HCT116 (cell line): ENCODE data around the gene MSMP. TPM values are rescaled to one million over a fixed set of nuclear protein-coding genes. Genes with fewer than 3 reads are reported as not detected.

Experiments
- ATAC-seq: fragments of 200-7000 bp; cut with Tn5 transposase; 2 replicates; pipeline ENCODE4 v1.9.1; 2020; ENCODE audit warnings: mild to moderate bottlenecking, moderate library complexity
- BruUV-seq: library from RNA; stranded (reverse); fragments of 400-500 nt; replicated peaks from 2 replicates; lab custom pipeline; 2021; lab: Mats Ljungman, UMichigan
- CTCF ChIA-PET: fragments of 300-600 bp; sonication (Branson Sonifier 250); formaldehyde crosslinking; loops from one replicate; lab custom pipeline; 2021; ENCODE audit warnings: antibody characterized with exemption; lab: Charles Lee
- POLR2A ChIA-PET: fragments of 300-600, 350-600 bp; sonication (Branson Sonifier 250); formaldehyde crosslinking; loops from one replicate; lab custom pipeline; 2021; ENCODE audit warnings: antibody characterized with exemption; lab: Charles Lee
- RAD21 ChIA-PET, 2 experiments: fragments of 300-600 bp; sonication (Branson Sonifier 250); formaldehyde crosslinking; loops; one replicate each; lab custom pipeline; 2023; ENCODE audit warnings: low total read pairs in 2 of 2; ENCODE audit not compliant: uncharacterized antibody in 2 of 2, unreplicated experiment in 2 of 2, low non-redundant PET in 1 of 2; lab: Charles Lee
- DNase-seq: peaks from one replicate; pipeline ENCODE4 v3.0.0-alpha.2; 2010; ENCODE audit warnings: low read depth, low spot score
- H2AFZ ChIP-seq: fragments of 200-600 bp; shearing (Covaris generic), sonication (generic); 2 replicates; pipeline ENCODE4 v1.6.1; 2017; ENCODE audit warnings: low read depth, mixed run types, mixed read lengths, antibody characterized with exemption, low read length; ENCODE audit not compliant: poor library complexity, severe bottlenecking
- H3K27ac ChIP-seq: 2 replicates; pipeline ENCODE4 v1.5.1; 2012; ENCODE audit warnings: low read depth, low read length
- H3K27me3 ChIP-seq: fragments of 200-600 bp; sonication (generic); 2 replicates; pipeline ENCODE4 v1.6.1; 2016; ENCODE audit warnings: mixed run types, low read length, mixed read lengths; ENCODE audit not compliant: insufficient read depth
- H3K36me3 ChIP-seq, 2 experiments: fragments of 200-500 bp in 1 of 2; fragments of 200-600 bp in 1 of 2; sonication (Bioruptor generic) in 1 of 2; sonication (generic) in 1 of 2; 2 replicates each; pipeline versions ENCODE4 v1.5.1 to v1.6.1; 2014 to 2016; ENCODE audit warnings: low read length in 2 of 2, inconsistent platforms in 1 of 2, mixed read lengths in 1 of 2, mixed run types in 1 of 2; ENCODE audit not compliant: insufficient read depth in 2 of 2, control insufficient read depth in 1 of 2
- H3K4me1 ChIP-seq, 2 experiments: fragments of 200-600 bp in 1 of 2; sonication (generic) in 1 of 2; 2 replicates each; pipeline versions ENCODE4 v1.5.1 to v1.6.1; 2012 to 2017; ENCODE audit warnings: low read length in 2 of 2, inconsistent platforms in 1 of 2, mild to moderate bottlenecking in 1 of 2, mixed read lengths in 1 of 2, mixed run types in 1 of 2, moderate library complexity in 1 of 2; ENCODE audit not compliant: insufficient read depth in 2 of 2, control insufficient read depth in 1 of 2
- H3K4me2 ChIP-seq: fragments of 200-600 bp; sonication (generic); 2 replicates; pipeline ENCODE4 v1.6.1; 2017; ENCODE audit warnings: mixed run types, low read length, mixed read lengths
- H3K4me3 ChIP-seq, 2 experiments: fragments of 200-600 bp in 1 of 2; sonication (generic) in 1 of 2; replicated peaks in 1 of 2; 2 replicates each; pipeline ENCODE4 v1.5.1; 2011 to 2016; ENCODE audit warnings: low read length in 2 of 2, control low read depth in 1 of 2, low read depth in 1 of 2, mild to moderate bottlenecking in 1 of 2, mixed read lengths in 1 of 2, mixed run types in 1 of 2
- H3K79me2 ChIP-seq: fragments of 200-600 bp; sonication (generic); 2 replicates; pipeline ENCODE4 v1.6.1; 2017; ENCODE audit warnings: mild to moderate bottlenecking, mixed run types, low read length, moderate library complexity, mixed read lengths; ENCODE audit not compliant: insufficient read depth
- H3K9ac ChIP-seq: fragments of 200-600 bp; sonication (generic); 2 replicates; pipeline ENCODE4 v1.6.1; 2016; ENCODE audit warnings: low read length, mixed read lengths
- H3K9me2 ChIP-seq: fragments of 200-600 bp; sonication (generic), shearing (Covaris generic); 2 replicates; pipeline ENCODE4 v1.6.1; 2017; ENCODE audit warnings: mixed run types, mild to moderate bottlenecking, moderate library complexity; ENCODE audit not compliant: insufficient read depth
- H3K9me3 ChIP-seq, 2 experiments: fragments of 200-500 bp in 1 of 2; fragments of 200-600 bp in 1 of 2; sonication (Bioruptor generic) in 1 of 2; sonication (generic) in 1 of 2; 2 replicates each; pipeline ENCODE4 v1.6.1; 2014 to 2017; ENCODE audit warnings: low read length in 2 of 2, mixed read lengths in 2 of 2, inconsistent platforms in 1 of 2, low read depth in 1 of 2, mild to moderate bottlenecking in 1 of 2, mixed run types in 1 of 2, moderate library complexity in 1 of 2; ENCODE audit not compliant: control insufficient read depth in 1 of 2, insufficient read depth in 1 of 2
- H4K20me1 ChIP-seq: fragments of 200-600 bp; sonication (generic), shearing (Covaris generic); 2 replicates; pipeline ENCODE4 v1.6.1; 2017; ENCODE audit warnings: mixed run types, mild to moderate bottlenecking, moderate library complexity; ENCODE audit not compliant: insufficient read depth
- FOSL1 ChIP-seq: IDR thresholded peaks from 2 replicates; pipeline ENCODE4 v1.6.1; 2012; ENCODE audit warnings: low read depth
- POLR2AphosphoS5 ChIP-seq: IDR thresholded peaks from 2 replicates; pipeline ENCODE4 v1.6.1; 2011; ENCODE audit warnings: mild to moderate bottlenecking, low read depth, low read length, moderate library complexity
- SIN3A ChIP-seq: IDR thresholded peaks from 2 replicates; pipeline ENCODE4 v1.6.1; 2012; ENCODE audit warnings: low read depth
- SP1 ChIP-seq: IDR thresholded peaks from 2 replicates; pipeline ENCODE4 v1.6.1; 2012; ENCODE audit warnings: low read depth
- SRF ChIP-seq: IDR thresholded peaks from 2 replicates; pipeline ENCODE4 v1.6.1; 2012; ENCODE audit warnings: low read depth
- TCF7L2 ChIP-seq: IDR thresholded peaks from 2 replicates; pipeline ENCODE4 v1.7.0; 2011; ENCODE audit warnings: borderline replicate concordance, inconsistent platforms; ENCODE audit not compliant: insufficient read depth, insufficient read length; ENCODE audit errors: extremely low read depth
- ZBTB33 ChIP-seq: IDR thresholded peaks from 2 replicates; pipeline ENCODE4 v1.6.1; 2011; ENCODE audit warnings: mild to moderate bottlenecking, low read length, moderate library complexity; ENCODE audit not compliant: insufficient replicate concordance; ENCODE audit errors: extremely low read depth
- ZFX ChIP-seq: fragments of 450-650 bp; IDR thresholded peaks from 2 replicates; pipeline ENCODE4 v1.6.1; 2017
- intact Hi-C: fragments of 100-400 bp; cut with micrococcal nuclease; formaldehyde crosslinking; loops from 2 replicates; pipeline ENCODE4 v1.10.0; 2022
- total RNA-seq: library from RNA; stranded (reverse); gene quantifications from one replicate; pipeline ENCODE4 v1.2.1, GENCODE V29; 2021; ENCODE audit not compliant: unreplicated experiment

The MSMP gene
- total RNA-seq, 1 experiment from 2014 or later, result 1.2 TPM

- Histone ChIP-seq H2AFZ (no peak overlapping the region), H3K9ac (no peak overlapping the region)
- CTCF ChIA-PET, result interaction anchor here (0.8 to 3.7 kb wide), 18 partner anchors 8 to 234 kb away, joined by 3 to 46 read pairs (median 5); partner anchors contain the start of genes HINT2, HRCT1 and SPAG8
- TF ChIP-seq ZBTB33, result no peak
- TF ChIP-seq SIN3A, result no peak
- no peak for TF ChIP-seq FOSL1
- TF ChIP-seq ZFX, result no peak
- no peak for TF ChIP-seq SRF
- no peak for TF ChIP-seq POLR2AphosphoS5
- no peak for TF ChIP-seq TCF7L2
- no peak for TF ChIP-seq SP1
- TF ChIP-seq, all 23 proteins: peak for 0
- no peaks in the 10 kb centered on the region for H3K27me3 ChIP-seq
- H3K4me1 ChIP-seq, result peaks cover 0 to under 1% of the 10 kb centered on the region in 2 experiments; a peak in 1 of 4 replicates
- intact Hi-C loops, result loop anchor here (1.0 to 2.0 kb wide), 4 partner anchors 45 to 233 kb away; no protein-coding TSS in a partner anchor
- no TSS peak for BruUV-seq
- no peaks in the 10 kb centered on the region for H4K20me1 ChIP-seq
- no peak overlapping the region for H3K27ac ChIP-seq
- no peak overlapping the region for H3K4me2 ChIP-seq
- ATAC-seq (peak; percentile 46), DNase-seq (no peak)
- no peak overlapping the region for H3K4me3 ChIP-seq
- H3K9me2 ChIP-seq, result no peaks in the 10 kb centered on the region
- POLR2A ChIA-PET, result interaction anchor here (1.1 kb wide), 1 partner anchor 23 kb away, joined by 4 read pairs; the partner anchor contains the start of gene SPAG8
- H3K36me3 ChIP-seq, result 0 out of 4 replicates have a peak, but pooled peaks cover 0 to 4% of the 10 kb centered on the region in 2 experiments
- H3K79me2 ChIP-seq, result no peaks in the 10 kb centered on the region
- H3K9me3 ChIP-seq, result no peaks in the 10 kb centered on the region
- RAD21 ChIA-PET, result interaction anchor here (1.0 to 1.3 kb wide), 3 partner anchors 36 to 92 kb away, joined by 3 to 8 read pairs (median 3); no protein-coding TSS in a partner anchor
Observed at GRCh38 chr9:35790025-35790384, 35.9 kb upstream of the MSMP start.
